GM12872 (cell line): Measurements from ENCODE around the gene BRD4.

Experiments
- TF ChIP-seq, protein P1 (sequence below): IDR thresholded peaks from 3 replicates; pipeline ENCODE4 v1.5.1; 2011; ENCODE audit warnings: low read depth, mild to moderate bottlenecking, low read length, moderate library complexity; ENCODE audit not compliant: insufficient read depth

Gene BRD4

DNA sequence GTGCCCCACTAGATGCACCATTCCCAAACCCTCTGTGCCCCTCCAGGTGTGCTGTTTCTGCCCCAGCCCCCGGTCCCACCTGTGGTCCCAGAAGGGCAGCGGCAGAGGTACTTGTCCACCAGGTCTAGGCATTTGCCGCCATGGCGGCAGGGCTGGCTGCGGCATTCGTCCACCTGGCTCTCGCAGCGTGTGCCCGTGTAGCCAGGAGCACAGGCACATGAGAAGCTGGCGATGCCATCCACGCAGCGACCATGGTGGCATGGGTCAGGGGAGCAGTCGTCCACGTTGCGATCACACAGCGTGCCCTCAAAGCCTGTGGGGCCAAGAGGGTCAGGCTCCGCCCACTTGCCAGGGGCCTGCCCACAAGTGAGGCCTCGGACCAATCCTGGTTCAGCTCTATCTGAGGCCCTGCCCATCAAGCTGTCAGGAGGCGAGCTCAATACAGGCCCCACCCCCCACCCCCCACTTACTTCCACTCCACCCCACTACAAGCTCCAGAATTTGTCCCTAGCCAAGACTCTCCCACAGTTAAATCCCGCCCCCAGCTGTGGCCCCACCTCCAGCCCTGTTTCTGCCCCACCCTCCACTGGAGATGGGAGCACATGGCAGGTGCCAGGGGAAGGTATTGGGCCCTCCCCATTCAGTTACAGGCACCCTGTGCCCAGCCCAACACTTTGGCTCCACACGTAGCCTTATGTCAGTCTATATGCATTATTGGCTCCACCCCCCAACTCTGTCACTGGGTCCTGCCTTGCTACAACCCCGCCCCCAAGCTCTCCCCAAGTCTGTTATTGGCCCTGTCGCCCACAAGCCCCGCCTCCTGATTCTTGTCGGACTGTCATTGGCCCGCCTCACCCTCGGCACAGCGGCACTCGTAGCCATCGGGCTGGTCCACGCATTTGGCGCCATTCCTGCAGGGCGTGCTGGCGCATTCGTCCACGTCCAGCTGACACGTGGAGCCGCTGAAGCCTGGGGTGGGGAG lies 145.0 kb downstream of the BRD4 start:
- TF ChIP-seq, protein P1, sequence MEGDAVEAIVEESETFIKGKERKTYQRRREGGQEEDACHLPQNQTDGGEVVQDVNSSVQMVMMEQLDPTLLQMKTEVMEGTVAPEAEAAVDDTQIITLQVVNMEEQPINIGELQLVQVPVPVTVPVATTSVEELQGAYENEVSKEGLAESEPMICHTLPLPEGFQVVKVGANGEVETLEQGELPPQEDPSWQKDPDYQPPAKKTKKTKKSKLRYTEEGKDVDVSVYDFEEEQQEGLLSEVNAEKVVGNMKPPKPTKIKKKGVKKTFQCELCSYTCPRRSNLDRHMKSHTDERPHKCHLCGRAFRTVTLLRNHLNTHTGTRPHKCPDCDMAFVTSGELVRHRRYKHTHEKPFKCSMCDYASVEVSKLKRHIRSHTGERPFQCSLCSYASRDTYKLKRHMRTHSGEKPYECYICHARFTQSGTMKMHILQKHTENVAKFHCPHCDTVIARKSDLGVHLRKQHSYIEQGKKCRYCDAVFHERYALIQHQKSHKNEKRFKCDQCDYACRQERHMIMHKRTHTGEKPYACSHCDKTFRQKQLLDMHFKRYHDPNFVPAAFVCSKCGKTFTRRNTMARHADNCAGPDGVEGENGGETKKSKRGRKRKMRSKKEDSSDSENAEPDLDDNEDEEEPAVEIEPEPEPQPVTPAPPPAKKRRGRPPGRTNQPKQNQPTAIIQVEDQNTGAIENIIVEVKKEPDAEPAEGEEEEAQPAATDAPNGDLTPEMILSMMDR, result no peak
